ENCODE measurements around the gene FLACC1.

- TF ChIP-seq, protein P1, sequence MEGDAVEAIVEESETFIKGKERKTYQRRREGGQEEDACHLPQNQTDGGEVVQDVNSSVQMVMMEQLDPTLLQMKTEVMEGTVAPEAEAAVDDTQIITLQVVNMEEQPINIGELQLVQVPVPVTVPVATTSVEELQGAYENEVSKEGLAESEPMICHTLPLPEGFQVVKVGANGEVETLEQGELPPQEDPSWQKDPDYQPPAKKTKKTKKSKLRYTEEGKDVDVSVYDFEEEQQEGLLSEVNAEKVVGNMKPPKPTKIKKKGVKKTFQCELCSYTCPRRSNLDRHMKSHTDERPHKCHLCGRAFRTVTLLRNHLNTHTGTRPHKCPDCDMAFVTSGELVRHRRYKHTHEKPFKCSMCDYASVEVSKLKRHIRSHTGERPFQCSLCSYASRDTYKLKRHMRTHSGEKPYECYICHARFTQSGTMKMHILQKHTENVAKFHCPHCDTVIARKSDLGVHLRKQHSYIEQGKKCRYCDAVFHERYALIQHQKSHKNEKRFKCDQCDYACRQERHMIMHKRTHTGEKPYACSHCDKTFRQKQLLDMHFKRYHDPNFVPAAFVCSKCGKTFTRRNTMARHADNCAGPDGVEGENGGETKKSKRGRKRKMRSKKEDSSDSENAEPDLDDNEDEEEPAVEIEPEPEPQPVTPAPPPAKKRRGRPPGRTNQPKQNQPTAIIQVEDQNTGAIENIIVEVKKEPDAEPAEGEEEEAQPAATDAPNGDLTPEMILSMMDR (optimal IDR thresholded peaks at IDR 0.05 in 1 of 3, IDR thresholded peaks at IDR 0.05 in 1 of 3, conservative IDR thresholded peaks at IDR 0.05 in 1 of 3; ENCODE audit: extremely low read depth in 1 of 3, insufficient read depth in 2 of 3, low read length in 3 of 3) = no peak
- no peak for TF ChIP-seq EZH2 (IDR thresholded peaks at IDR 0.05; ENCODE audit: low read length)
Observed at GRCh38 chr2:201329409-201329808, 27.7 kb downstream of the FLACC1 start.

Measured in keratinocyte (primary cell).